CD4-positive, alpha-beta T cell treated with Interleukin-15 for 1 hour (primary cell): ENCODE measurements around the gene B3GAT3.
"Not testable (repeated sequence)": the region's sequence is repeated elsewhere in the genome, so short reads cannot be mapped to it uniquely, and the experiment has no call there.

ENCODE experiments used
- DNase-seq: peaks from one replicate; pipeline ENCODE4 v3.0.0-alpha.2; 2020

Gene B3GAT3

GRCh38 chr11:62575156-62575555 lies 46.6 kb downstream of the B3GAT3 start:
- DNase-seq = no peak

- DNase-seq = no peak
Measured at GRCh38 chr11:62574363-62575071, 47.3 kb downstream of the B3GAT3 start.

DNA sequence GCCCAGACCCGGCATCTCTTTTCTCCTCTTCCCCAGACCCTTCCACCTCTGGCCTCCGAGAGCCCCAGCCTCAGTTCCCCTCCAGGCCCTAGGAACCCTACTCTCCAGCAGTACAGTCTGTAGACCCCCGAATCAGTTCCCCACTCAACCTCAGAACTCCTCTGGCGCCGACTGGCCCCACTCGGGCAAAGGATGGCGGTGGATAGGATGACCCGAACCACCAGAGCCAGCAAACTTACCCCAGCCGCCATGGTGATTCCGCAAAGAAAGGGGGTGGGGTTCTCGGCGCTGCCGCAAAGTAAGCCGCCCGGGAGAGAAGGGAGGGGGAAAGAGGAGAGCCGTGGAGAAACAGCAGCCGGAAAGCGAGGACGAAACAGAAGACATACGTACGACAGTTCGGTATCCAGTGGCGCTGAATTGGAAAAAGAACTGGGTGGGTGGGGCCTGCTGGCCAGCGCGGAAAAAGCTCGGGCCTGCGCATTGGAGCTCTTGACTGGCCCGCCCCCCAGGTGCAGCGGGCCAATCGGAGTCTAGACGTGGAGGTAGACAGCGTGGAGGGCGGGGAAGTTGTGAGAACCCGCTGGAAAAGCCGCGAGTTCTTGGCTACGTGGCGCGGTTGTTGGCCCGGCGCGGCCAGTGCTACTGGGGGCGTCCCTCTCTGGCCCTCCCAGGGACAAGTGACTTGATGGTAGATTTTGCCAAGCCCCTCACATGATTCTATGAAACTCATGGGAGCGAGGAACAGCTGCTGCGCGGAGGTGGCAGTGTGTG lies 48.0 kb downstream of the B3GAT3 start, which contains the start of gene EEF1G:
Gene EEF1G (minus strand): TSS at position 300 of the 771 bp plus-strand sequence. CDS start 49 bp downstream, at position 251.
- peak; percentile 100 for DNase-seq

DNA sequence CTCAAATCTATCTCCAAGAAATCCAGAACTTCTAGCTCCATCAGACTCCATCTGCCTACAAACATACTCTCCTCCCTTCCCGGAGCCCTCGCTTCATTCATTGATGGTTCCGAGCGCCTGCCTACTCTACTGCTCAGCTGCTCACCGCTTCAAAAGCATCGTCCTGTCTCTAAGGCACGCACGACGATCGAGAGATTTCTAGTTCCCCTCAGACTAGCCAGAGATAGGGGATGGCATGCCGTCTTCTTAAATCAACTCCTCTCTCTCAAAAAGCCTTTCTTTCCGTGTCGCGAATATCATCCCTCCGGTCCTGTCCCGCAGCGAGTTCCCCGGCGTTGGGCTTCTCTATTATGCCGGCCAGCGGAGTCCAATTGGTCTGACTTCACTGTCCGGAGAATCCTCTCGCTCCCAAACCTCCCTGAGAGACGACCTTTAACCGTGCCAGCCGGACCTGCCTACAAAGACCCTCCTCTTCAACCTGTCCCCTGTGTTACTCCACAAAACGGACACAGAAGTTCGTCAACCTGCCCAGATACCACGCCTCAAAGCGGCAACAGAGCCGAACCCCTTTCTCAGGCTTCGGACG lies 48.7 kb downstream of the B3GAT3 start:
- DNase-seq = peak; percentile 34

- DNase-seq = no peak
Measured at GRCh38 chr11:62572431-62572830, 49.4 kb downstream of the B3GAT3 start.

GRCh38 chr11:62571493-62571892 lies 50.3 kb downstream of the B3GAT3 start:
- DNase-seq = not testable (repeated sequence)

GRCh38 chr11:62570903-62571302 lies 50.9 kb downstream of the B3GAT3 start:
- DNase-seq = not testable (repeated sequence)

DNA sequence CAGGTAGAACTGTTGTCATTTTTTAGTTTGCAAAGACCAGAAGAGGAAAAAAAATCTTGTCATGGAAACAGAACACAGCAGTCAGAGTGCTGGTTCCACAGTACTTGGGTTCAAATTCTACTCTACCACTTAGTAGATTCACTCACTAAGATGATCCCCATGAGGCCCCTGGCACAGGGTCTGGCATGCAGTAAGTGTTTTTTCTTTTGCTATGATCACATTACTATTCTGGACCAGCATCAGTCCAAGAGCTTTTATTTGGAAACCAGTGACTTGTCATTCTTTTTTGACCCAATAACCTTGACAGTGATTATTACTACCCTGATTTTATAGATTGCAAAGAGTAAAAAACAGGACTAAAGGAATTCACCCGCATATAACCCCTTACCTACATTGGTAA lies 52.2 kb downstream of the B3GAT3 start:
- no peak for DNase-seq

DNA sequence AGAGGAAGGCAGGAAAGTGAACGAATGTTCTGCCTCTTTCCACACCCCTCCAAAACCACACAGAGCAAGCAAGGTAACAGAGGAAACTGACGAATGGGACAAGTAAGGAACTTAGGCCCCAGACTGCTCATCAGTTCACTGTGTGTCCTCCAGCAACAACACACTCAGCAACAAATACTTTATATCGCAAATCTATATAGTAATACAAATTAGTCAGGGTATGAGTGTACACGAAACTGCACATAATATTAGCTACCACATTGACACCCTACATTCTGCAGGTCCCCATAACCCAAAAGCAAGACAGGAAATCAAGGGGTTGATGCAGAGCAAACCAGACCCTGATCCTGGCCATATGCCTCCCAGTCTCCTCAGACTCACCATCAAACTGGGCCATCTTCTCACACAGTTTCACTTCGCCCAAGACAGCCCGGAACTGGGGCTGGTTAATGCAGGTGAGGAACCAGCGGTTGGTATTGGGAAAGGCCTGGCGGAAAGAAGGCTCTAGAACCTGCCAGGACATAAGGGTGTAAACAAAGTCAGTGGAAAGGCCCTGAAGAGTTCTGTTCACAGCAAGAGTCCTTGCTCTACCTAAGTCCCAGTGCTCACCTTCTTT lies 54.7 kb downstream of the B3GAT3 start:
- DNase-seq = no peak

DNA sequence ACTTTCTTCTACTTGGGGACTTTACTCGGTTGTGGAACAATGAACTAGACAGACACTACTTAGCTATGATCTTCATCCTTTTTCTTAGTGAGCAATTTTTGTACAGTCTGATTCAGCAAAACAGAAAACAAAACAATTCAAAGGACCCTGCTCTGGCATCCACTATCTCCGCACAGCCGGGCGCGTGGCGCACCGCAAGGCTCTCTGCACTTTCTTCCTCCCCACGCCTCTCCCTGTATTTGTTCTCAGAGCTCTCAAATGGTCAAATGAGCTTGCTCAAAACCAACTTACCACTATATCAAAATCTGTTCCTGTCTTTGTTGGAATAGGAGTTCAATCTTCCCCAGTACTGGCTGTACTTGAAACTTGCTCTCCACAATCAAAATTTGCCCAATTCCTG lies 55.5 kb downstream of the B3GAT3 start:
- no peak for DNase-seq
